C4-2B (cell line): Measurements from ENCODE around the gene LCE3A.
A peak's percentile ranks its signal among the peaks of the same experiment; 100 is the strongest.

ENCODE experiments used
- H3K27ac ChIP-seq: fragments of 450-650 bp; 2 replicates; pipeline ENCODE4 v1.5.1; 2017
- CTCF ChIP-seq: fragments of 450-650 bp; conservative IDR thresholded peaks from 2 replicates; pipeline ENCODE4 v1.5.1; 2017; ENCODE audit warnings: mild to moderate bottlenecking
- ZFX ChIP-seq: fragments of 450-650 bp; IDR thresholded peaks from 2 replicates; pipeline ENCODE4 v1.6.1; 2017

The LCE3A gene

GRCh38 chr1:152646656-152647055, 23.8 kb upstream of the LCE3A start:
- H3K27ac ChIP-seq, result no peak overlapping the region
- TF ChIP-seq ZFX (no peak), CTCF (no peak)

GRCh38 chr1:152645146-152645545, 22.2 kb upstream of the LCE3A start:
- H3K27ac ChIP-seq, result peak overlapping the region; percentile 14; the same call in 1 of the 2 replicates
- TF ChIP-seq CTCF (no peak), ZFX (no peak)

GRCh38 chr1:152643945-152644344, 21.0 kb upstream of the LCE3A start:
- no peak for TF ChIP-seq ZFX
- no peak for TF ChIP-seq CTCF

GRCh38 chr1:152640351-152640750, 17.4 kb upstream of the LCE3A start:
- no peak overlapping the region for H3K27ac ChIP-seq
- TF ChIP-seq CTCF (no peak), ZFX (no peak)

More at GRCh38 chr1:152643945-152644344, 21.0 kb upstream of the LCE3A start:
- H3K27ac ChIP-seq, result peak overlapping the region; percentile 29; the same call in 1 of the 2 replicates

- no peak overlapping the region for H3K27ac ChIP-seq
- TF ChIP-seq ZFX (no peak), CTCF (no peak)
Observed at GRCh38 chr1:152630596-152630995, 7.7 kb upstream of the LCE3A start.

GRCh38 chr1:152626744-152627143, 3.8 kb upstream of the LCE3A start:
- no peak for TF ChIP-seq ZFX
- TF ChIP-seq CTCF, result no peak
- no peak overlapping the region for H3K27ac ChIP-seq

- TF ChIP-seq CTCF (peak; percentile 45), ZFX (no peak)
- no peak overlapping the region for H3K27ac ChIP-seq
Observed at GRCh38 chr1:152623203-152623844, 421 bp upstream of the LCE3A start.
